Left hindlimb (tissue), 1 donor: ENCODE measurements around the gene GLYATL3.
"Not testable (repeated sequence)": the region's sequence is repeated elsewhere in the genome, so short reads cannot be mapped to it uniquely, and the experiment has no call there.

ENCODE experiments used
- DNase-seq: peaks from one replicate; pipeline ENCODE4 v3.0.0-alpha.2; 2018

Gene GLYATL3

DNA sequence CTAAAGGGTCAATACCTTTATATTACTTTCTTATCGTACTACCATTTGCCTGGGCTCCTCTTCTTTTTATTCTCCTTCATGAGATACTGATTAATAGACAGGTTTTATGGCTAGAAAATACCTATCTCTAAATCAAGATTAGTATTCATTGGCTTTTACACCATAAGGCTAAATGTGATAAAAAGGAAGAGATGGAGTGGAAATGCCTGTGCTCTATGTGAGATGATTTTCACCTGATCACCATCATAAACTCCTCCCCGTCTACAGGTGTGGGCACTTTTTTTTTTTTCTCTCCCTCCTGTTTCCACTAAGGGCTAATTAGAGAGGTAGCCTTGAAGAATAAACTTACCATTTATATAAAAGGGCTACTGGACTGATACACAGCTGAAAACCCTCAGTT lies at the start of gene GLYATL3:
GLYATL3 (plus strand) TSS at position 301 of the 400 bp plus-strand sequence. CDS start 12,068 bp downstream, outside the sequence.
- DNase-seq = no peak

DNA sequence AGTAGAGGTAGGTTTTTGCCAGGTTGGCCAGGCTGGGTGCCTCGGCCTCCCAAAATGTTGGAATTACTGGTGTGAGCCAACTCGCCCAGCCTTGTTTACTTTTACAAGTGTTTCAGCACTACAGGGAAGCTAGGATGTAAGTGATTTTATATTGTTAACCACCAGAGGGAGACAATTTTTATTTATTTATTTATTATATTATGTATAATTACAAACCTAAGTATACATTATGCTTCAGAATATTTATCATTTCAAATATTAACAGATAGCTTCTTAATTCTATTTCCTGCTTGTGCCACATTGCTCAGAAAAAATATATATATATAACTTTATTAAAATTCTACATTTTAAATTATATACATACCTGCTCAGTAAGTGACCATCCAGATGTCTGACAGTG lies 46.5 kb upstream of the GLYATL3 start:
- DNase-seq = no peak

DNA sequence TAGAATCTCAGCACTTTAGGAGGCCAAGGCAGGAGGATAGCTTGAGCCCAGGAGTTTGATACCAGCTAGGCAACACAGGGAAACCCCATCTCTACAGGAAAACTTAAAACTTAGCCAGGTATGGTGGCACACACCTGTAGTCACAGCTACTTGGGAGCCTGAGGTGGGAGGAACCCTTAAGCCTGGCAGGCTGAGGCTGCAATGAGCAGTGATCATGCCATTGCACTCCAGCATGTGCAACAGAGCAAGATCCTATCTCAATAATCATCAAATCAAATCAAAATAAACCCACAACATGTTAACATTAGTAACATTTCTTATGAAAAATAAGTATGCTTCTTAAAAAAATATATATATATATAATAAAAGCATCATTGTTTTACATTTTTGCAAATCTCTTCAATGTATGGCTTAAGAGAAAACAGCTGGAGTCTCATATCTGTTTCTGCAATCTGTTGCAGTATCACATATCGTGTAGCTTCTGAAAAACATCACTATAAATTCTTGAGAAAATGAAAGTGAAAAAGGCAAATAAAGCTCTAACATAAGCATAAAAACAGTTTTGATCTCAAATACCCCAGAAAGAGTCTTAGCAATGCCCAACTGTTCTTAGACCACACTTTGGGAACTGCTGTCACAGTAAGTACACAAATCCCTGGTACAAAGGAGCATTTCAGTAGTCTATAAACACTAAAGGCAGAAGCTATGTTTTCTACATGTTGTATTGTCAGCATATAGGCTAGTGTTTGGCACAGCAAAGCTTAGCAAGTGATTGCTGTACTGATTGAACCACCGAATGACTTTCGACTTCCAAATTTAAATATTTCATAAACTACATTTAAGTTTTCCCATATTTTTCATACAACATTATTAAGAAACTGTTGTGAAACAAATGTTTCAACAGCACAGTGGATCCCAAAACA lies 44.7 kb upstream of the GLYATL3 start:
- DNase-seq = no peak

DNA sequence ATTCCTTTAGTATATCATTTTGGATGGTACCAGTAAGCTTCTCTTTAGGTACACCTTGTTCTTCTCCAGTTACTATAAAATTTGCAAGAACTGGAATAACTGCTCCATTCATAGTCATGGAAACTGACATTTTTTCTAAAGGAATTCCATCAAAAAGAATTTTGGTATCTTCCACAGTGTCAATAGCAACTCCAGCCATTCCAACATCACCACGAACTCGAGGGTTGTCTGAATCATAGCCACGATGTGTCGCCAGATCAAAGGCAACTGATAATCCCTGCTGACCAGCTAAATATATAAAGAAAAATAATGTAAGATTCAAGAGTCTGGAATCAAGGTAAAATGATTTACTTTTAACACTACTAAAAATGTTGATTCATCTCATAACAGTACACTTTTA lies 42.0 kb upstream of the GLYATL3 start:
- no peak for DNase-seq

DNA sequence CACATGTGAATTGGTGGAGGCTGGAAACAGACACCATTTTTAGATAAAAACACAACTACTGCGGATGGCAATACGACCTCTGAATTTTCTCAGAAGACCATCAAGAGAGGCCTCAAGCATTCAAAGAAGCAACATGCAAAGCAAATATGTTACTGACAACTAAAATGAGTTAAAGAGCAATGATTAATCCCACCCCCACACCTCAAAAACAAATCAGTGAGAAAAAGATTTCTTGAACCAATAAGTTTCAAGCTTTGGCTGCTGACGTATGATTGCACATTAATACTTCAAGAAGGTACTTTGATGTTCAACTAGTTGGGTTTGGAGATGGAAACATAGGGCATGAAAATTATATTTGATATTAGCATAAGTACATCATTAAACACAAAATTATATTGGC lies 37.7 kb upstream of the GLYATL3 start:
- no peak for DNase-seq

DNA sequence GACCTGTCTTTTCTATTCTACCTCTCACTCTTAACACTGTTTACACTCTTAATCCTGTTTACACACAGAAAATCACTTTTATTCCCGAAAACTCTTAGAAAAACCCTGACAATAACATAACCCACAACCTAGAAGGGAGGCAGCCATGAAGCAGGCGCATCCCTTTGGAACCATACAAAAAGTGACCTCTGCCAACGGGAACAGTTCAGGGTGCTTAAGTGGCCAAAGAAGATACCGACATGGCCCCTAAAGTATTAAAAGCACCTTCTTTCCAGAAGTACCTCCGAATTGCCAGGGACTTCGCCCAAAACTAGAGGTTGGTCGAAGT lies 37.2 kb upstream of the GLYATL3 start:
- DNase-seq = no peak

DNA sequence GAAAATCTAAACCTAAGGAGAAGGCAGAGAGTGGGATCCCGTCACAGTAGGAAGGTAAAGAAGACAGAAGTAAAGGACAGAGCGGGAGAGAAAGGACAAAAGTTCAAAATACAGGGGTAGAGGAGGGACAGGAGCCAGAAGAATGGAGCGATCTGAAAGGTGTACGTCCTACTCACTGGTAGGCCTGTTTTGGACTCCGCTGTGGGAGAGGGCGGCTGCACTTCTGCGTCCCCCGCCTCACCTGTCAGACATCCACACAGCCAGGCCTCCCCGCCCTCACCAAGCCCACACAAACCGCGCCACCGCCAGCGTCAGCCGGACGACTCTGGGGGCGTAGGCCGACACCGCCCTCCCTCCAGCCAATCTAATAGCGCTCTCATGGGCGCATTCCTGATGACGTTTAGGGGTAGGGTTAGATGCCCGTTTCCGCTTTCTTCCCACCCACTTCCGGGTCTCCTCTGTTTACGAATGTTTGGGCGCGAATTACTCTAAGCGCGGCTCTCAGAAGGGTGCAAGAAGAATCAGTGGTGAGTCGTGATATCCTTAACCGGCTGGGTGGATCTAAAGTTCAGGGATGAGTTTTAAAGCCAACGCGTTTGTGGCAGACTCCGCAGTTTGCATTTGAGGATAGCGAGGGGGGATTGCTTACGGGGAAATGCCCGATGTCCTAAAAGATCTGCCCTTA lies 36.7 kb upstream of the GLYATL3 start, which contains the start of the genes CENPQ and MMUT:
CENPQ (plus strand) TSS at position 444 of the 685 bp plus-strand sequence. CDS start 6,807 bp downstream, outside the sequence.
MMUT (minus strand) TSS at position 327 of the 685 bp plus-strand sequence. CDS start 3,787 bp downstream, outside the sequence.
- DNase-seq = peak; percentile 96

DNA sequence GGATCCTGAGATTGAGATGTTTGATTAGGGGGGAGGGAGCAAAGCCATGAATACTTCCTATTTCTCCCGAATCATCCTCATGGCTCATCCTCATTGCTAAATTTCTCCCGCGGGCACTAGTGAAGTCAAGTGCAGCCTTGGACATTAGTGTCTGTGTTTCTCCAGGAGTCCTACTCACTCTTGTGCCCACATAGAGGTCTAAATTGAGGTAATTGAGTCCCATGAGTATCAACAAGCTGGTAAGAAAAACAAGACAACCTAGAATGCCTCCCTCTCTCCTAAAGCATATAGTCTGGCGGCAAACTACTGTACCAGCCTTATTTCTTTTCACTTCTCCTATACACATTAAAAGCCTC lies 36.1 kb upstream of the GLYATL3 start:
- no peak for DNase-seq

DNA sequence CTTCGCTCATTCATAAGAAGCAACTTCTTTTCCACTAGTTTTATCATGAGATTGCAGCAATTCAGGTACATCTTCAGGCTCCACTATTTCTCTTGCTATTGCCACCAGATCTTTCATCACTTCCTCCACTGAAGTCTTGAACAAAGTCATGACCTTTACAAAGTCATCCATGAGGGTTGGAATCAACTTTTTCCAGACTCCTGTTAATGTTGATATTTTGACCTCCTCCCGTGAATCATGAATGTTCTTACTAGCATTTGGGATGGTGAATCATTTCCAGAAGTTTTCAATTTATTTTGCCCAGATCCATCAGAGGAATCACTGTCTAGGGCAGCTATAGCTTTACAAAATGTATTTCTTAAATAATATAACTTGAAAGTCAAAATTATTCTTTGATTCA lies 35.0 kb upstream of the GLYATL3 start:
- DNase-seq = no peak

DNA sequence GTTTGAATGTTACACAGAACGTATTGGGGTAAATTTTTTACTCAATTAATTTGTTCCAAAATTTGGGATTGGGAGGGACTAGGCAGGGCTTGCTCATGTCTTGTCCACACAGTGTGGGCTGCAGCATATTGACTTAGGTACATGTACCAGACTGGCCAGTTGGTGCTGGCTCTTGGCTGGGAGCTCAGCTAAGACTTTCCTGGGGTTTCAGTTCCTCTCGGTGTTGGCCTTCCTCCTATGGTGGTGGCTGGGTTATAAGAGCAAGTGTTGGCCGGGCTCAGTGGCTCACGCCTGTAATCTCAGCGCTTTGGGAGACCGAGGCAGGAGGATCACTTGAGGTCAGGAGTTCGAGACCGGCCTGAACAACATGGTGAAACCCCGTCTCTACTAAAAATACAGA lies 31.7 kb upstream of the GLYATL3 start:
- DNase-seq = no peak

DNA sequence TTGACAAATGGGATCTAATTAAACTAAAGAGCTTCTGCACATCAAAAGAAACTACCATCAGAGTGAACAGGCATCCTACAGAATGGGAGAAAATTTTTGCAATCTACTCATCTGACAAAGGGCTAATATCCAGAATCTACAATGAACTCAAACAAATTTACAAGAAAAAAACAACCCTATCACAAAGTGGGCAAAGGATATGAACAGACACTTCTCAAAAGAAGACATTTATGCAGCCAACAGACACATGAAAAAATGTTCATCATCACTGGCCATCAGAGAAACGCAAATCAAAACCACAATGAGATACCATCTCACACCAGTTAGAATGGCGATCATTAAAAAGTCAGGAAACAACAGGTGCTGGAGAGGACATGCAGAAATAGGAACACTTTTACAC lies 23.2 kb upstream of the GLYATL3 start:
- DNase-seq = not testable (repeated sequence)

DNA sequence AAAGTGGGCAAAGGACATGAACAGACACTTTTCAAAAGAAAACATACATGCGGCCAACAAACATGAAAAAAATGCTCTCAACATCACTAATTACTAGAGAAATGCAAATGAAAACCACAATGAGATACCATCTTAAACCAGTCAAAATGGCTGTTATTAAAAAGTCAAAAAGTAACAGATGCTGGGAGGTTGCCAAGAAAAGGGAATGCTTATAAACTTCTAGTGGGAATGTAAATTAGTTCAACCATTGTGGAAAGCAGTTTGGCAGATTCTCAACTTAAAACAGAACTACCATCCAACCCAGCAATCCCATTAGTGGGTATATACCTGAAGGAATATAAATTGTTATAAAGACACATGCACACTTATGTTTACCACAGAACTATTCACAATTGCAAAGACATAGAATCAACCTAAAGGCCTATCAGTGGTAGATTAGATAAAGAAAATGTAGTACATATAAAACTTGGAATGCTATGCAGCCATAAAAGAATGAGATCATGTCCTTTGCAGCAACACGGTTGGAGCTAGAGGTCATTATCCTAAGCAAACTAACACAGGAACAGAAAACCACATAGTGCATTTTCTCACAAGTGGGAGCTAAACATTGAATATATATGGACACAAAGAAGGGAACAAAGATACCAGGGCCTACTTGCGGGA lies 20.3 kb upstream of the GLYATL3 start:
- DNase-seq = no peak

DNA sequence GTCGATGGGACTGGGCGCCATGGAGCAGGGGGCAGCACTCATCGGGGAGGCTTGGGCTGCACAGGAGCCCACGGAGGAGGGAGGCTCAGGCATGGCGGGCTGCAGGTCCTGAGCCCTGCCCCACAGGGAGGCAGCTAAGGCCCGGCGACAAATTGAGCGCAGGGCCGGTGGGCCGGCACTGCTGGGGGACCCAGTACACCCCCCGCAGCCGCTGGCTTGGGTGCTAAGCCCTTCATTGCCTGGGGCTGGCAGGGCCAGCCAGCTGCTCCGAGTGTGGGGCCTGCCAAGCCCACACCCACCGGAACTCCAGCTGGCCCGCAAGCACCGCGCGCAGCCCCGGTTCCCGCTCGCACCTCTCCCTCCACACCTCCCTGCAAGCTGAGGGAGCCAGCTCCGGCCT lies 17.9 kb upstream of the GLYATL3 start:
- DNase-seq = peak; percentile 23

DNA sequence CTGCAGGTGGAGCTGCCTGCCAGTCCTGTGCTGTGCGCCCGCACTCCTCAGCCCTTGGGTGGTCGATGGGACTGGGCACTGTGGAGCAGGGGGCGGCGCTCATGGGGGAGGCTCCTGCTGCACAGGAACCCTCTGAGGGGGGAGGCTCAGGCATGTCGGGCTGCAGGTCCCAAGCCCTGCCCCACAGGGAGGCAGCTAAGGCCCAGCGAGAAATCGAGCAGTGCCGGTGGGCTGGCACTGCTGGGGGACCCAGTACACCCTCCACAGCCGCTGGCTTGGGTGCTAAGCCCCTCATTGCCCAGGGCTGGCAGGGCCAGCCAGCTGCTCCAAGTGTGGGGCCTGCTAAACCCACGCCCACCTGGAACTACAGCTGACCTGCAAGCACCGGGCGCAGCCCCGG lies 16.3 kb upstream of the GLYATL3 start:
- not testable (repeated sequence) for DNase-seq

DNA sequence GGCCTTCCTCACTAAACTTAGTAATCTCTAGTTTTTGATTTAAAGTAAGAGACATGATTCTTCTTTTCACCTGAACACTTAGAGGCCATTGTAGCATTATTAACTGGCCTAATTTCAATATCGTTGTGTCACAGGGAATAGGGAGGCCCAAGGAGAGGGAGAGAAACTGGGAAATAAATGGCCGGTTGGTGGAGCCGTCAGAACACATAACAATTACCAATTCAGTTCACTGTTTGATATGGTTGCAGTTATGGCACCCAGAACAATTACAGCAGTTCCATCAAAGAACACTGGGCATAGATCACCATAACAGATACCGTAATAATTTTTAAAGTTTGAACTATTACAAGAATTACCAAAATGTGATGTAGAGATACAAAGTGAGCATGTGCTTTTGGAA lies 9.1 kb upstream of the GLYATL3 start:
- DNase-seq = no peak

DNA sequence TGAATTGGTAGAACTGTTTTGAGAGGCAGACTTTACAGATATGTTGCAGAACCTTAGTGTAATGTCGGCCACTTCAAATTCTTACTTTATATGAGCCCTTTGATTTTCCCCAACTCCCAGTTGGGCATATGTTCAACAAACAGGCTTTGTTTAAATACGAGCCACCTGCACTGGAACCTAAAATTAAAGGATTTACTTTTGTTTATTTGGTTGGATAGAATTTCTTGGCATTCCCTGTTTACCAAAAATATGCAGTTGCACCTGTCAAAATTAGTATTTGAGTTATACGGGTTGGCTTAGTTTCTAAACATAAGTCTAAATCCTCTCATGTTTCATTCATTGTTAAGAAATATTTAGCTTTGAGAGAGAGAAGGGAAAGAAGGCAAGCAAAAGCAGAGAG lies 2.4 kb upstream of the GLYATL3 start:
- DNase-seq = no peak

DNA sequence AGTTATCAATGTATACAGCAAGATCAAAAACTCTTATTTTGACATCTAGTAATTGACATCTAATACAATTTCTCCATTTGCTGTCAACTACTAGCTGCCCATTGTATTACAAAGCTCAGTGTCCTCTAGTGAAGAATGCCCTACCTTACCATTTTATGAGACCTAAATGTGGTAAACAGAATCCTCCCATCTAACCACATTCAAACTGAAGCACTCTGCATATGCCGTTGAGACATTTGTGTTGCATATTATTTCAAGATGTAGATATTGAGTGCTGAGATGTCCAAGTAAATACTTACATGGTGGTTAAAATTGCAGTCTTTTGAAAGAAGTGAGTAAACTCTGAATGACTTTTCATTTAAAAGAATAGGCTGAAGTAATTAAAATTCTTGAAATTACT lies 597 bp upstream of the GLYATL3 start:
- DNase-seq = no peak

DNA sequence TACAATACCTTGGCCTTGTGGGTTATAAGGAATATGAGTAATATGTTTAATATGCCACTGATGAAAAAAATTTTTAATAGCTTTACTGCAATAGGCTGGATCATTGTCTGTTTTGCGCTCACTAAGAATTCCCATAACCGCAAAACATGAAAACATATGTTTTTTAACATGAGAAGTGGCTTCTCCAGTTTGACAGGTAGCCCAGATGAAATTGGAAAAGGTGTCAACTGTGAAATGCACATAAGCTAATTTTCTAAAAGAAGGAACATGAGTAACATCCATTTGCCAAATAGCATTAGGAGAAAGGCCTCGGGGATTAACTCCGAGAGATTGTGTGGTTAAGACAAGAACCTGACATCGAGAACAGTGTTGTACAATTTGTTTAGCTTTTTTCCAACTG lies 4.9 kb downstream of the GLYATL3 start:
- DNase-seq = no peak

DNA sequence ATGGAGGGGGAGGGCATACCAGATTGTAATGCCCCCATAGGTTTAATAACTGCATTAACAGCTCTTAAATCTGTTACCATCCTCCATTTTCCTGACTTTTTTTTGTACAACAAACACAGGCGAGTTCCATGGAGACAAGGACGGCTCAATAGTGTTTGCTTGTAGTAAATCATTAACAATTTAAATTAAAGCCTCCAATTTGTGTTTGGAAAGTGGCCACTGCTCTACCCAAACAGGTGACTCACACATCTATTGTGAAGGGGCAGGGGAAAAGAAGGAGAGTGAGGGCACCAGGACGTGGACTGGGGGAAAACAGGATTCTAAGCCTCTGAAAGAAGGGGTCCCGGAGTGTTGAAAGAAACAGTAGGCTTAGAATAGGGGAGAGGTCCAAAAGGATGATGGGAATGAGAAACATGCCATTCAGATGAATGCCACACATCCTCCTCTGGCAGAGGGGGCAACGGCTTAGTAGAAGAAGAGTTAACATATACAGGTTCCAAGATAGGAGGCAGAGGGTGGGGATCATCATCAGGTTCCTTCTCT lies 6.9 kb downstream of the GLYATL3 start:
- DNase-seq = no peak

DNA sequence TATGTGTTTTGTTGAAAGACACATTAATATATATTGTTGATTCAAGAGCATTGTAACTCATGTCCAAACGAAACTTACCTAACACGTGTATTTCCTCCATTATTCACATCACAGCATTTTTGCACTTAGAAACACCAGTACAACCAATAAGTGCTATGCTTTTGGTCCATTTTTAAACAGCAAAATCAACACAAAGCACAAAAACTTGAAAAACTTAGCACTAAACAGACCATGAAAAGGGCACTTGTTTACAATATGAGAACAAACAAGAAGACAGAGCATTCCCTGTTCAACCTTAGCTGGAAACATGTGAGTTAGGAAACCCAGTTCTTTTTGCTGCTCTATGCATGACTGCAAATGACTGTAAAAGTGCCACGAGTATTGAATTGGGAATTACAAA lies 9.6 kb downstream of the GLYATL3 start:
- DNase-seq = no peak

DNA sequence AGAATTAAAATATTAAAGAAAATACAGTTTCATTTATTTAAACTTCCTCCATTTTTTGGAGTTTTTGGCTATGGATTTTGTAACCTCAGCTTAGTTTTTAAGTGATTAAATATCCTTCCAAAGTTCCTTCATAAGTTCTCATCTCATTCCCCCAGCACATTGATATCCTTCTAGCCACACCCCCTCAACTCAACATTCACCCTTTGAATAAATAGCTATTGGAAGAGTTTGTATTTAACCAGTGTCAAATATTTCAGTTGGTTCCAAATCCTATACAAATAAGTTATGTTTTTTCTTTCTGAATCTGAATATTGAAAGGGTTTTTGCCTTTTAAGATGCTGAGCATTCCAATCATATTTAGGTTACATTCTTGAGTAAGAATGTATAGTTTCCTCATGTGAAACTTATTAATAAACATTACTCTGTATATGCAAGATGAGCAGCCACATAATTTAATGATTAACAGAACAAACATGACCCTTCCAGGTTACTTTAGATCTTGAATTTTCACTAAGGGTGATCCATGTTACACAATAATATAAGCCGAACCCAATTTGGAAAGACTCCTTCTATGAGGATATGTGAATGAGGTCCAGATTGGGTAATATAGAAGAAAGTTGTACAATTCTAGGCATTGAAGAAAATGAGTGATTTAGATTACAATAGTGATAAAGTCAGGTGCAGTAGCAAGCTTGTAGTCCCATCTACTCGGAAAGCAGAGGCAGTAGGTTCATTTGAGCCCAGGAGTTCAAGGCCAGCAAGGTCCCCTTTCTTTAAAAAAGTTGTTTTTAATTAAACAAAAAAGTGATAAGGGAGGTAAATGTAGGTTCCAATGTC lies 13.6 kb downstream of the GLYATL3 start:
- DNase-seq = no peak
